RPMI8226 (cell line): ENCODE data around the gene KRT33B.

ENCODE experiments used
- DNase-seq: peaks from one replicate; pipeline ENCODE4 v3.0.0-alpha.2; 2015

Gene KRT33B

GRCh38 chr17:41345992-41346391, 23.6 kb downstream of the KRT33B start:
- no peak for DNase-seq

- DNase-seq: no peak
Observed at GRCh38 chr17:41343029-41343428, 26.6 kb downstream of the KRT33B start.

GRCh38 chr17:41340934-41341861, 28.4 kb downstream of the KRT33B start:
- DNase-seq: peak; percentile 62

GRCh38 chr17:41340494-41340893, 29.1 kb downstream of the KRT33B start:
- peak; percentile 48 for DNase-seq

- peak; percentile 55 for DNase-seq
Observed at GRCh38 chr17:41339571-41340172, 29.9 kb downstream of the KRT33B start.

GRCh38 chr17:41338961-41339485, 30.6 kb downstream of the KRT33B start:
- peak; percentile 95 for DNase-seq

- no peak for DNase-seq
Observed at GRCh38 chr17:41335747-41336146, 33.9 kb downstream of the KRT33B start.

- DNase-seq: peak; percentile 52
Observed at GRCh38 chr17:41334385-41335305, 35.0 kb downstream of the KRT33B start.

GRCh38 chr17:41333836-41334235, 35.8 kb downstream of the KRT33B start:
- no peak for DNase-seq

GRCh38 chr17:41333098-41333497, 36.5 kb downstream of the KRT33B start:
- no peak for DNase-seq

GRCh38 chr17:41332239-41332638, 37.4 kb downstream of the KRT33B start:
- no peak for DNase-seq

GRCh38 chr17:41331606-41332005, 38.0 kb downstream of the KRT33B start:
- DNase-seq: no peak

GRCh38 chr17:41329279-41329948, 40.2 kb downstream of the KRT33B start:
- DNase-seq: peak; percentile 51

GRCh38 chr17:41328207-41328606, 41.4 kb downstream of the KRT33B start:
- no peak for DNase-seq

GRCh38 chr17:41327411-41328120, 42.0 kb downstream of the KRT33B start:
- DNase-seq: no peak

GRCh38 chr17:41326173-41327145, 43.2 kb downstream of the KRT33B start:
- DNase-seq: no peak

- DNase-seq: no peak
Observed at GRCh38 chr17:41325611-41326010, 44.0 kb downstream of the KRT33B start.

GRCh38 chr17:41325126-41325525, 44.5 kb downstream of the KRT33B start:
- DNase-seq: no peak

GRCh38 chr17:41324180-41325075, 45.2 kb downstream of the KRT33B start:
- peak; percentile 61 for DNase-seq
